Erythroblast (primary cell): ENCODE measurements around the gene ZNF488.

ENCODE experiments used
- GATA1 ChIP-seq: IDR thresholded peaks from 2 replicates; pipeline ENCODE4 v1.6.1; 2011; ENCODE audit warnings: low read depth, mild to moderate bottlenecking, control low read depth, low read length, moderate library complexity
- POLR2A ChIP-seq: IDR thresholded peaks from 2 replicates; pipeline ENCODE4 v1.6.1; 2011; ENCODE audit warnings: mild to moderate bottlenecking, low read length

GRCh38 chr10:47383261-47384147, 589 bp downstream of the ZNF488 start:
- TF ChIP-seq POLR2A (no peak), GATA1 (no peak)
